EL (cell line): ENCODE results near the gene KIAA1671.
A peak's percentile ranks its signal among the peaks of the same experiment; 100 is the strongest.
"Not testable (repeated sequence)": the region's sequence is repeated elsewhere in the genome, so short reads cannot be mapped to it uniquely, and the experiment has no call there.

Experiments
- DNase-seq: peaks from one replicate; pipeline ENCODE4 v3.0.0-alpha.2; 2016

Gene KIAA1671

GRCh38 chr22:24951942-24952836 is at the start of gene KIAA1671:
Gene KIAA1671, plus strand, starts transcription at chr22:24952716. Its CDS starts 75,284 bp downstream, at chr22:25028000.
- peak; percentile 60 for DNase-seq

DNA sequence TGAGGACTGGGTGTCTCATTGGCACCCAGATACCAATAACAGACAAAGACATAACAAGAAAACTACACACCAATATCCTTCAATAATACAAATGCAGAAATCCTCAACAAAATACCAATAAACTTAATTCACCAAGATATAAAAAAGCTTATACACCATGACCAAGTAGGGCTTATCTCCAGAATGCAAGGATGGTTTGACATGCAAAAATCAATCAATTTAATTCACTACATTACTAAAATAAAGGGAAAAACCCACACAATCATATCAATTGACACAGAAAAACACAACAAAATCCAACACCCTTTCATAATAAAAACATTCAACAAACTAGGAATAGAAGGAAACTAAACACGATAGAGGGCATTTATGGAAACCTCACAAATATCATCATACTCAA is 46.6 kb upstream of the KIAA1671 start:
- no peak for DNase-seq

DNA sequence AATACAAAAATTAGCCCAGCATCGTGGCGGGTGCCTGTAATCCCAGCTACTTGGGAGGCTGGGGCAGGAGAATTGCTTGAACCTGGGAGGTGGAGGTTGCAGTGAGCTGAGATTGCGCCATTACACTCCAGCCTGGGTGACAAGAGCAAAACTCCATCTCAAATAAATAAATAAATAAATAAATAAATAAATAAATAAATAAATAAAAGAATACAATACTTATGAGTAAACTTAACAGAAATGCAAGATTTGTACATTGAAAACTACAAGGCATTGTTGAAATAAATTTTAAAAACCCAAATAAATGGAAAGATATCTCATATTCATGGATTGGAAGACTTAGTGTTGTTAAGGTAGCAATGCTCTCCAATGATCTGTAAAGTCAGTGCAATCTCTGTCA is 45.4 kb upstream of the KIAA1671 start:
- DNase-seq: not testable (repeated sequence)

DNA sequence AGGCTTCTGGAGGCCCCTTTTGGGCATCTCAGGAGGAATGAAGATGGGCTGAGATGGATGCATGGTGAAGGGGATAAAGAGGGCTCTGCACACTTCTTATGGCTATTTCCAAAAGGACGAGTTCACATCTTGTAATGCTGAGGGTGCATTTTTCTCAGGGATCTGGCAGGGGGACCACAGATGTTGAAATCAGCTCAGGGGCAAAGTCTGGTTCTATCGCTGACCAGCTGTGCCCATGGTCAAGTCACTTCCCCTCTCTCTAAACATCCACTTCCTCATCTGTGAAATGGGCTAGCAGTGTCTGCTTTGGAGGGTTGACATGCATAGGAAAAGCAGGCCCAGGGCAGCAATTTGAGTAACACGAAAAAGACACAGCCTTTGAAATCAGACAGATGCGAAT is 32.5 kb upstream of the KIAA1671 start:
- DNase-seq: no peak

GRCh38 chr22:24925586-24926427 is 26.7 kb upstream of the KIAA1671 start:
- no peak for DNase-seq

GRCh38 chr22:24926428-24926725 is 26.1 kb upstream of the KIAA1671 start:
- DNase-seq: no peak

DNA sequence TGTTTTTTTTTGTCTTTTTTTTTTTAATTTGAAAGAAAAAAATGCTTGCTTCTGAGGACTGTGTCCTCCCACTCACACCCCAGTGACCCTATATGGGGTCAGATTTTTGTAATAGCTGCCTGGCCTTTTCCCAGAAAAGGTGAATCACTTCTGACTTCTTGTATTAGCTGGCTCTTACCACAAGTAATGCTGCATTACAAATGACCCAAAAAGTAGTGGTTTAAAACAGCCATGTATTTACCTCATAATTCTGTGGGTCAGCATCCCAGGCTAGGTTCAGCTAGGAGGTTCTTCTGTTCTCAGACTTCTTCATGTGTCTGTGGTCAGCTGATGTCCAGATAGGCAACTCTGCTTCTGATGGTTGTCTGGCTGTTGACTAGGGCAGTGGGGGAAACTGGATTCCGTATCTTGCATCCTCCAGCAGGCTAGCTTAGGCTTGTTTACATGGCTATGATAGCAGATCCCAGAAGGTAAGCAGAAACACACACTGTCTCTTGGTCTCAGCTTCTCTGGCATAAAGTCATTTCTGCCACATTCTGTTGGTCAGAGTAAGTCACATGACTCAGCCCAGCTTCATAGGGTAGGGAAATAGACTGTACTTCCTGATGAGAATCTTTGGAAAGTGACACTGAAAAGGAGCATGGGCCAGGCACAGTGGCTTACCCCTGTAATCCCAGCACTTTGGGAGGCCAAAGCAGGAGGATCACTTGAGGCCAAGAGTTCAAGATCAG is 25.5 kb upstream of the KIAA1671 start:
- DNase-seq: peak; percentile 23

- DNase-seq: no peak
Observed at GRCh38 chr22:24928322-24928721, 24.2 kb upstream of the KIAA1671 start.

- DNase-seq: no peak
Observed at GRCh38 chr22:24930678-24931077, 21.8 kb upstream of the KIAA1671 start.

DNA sequence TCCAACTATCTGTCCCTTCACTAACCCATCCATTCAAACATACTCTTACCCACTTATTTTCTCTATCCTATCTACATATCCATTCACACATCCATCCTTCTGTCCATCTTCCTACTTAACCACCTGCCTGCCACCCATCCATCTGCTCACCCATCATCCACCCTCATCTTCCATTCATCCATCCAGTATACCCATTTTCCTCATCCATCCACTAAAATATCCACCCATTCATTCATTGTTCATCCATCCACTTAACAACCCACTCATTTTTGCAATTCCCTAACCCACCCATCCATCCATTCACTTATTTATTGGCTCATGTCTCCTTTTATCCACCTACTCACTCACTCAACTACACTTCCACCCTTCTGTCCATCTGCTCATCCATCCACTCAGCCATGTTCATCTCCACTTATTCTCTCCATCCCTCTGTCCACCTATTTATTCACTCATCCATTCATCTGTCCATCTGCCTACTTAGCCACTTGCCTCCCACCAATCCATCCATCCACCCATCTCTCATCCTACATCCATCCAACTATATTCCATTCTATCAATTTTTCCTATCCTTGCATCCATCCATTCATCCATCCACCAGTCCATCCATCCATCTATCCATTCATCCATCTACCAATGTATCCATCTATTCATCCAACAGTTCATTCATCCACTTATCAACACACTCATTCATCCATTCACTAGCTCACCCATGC is 16.6 kb upstream of the KIAA1671 start:
- no peak for DNase-seq

DNA sequence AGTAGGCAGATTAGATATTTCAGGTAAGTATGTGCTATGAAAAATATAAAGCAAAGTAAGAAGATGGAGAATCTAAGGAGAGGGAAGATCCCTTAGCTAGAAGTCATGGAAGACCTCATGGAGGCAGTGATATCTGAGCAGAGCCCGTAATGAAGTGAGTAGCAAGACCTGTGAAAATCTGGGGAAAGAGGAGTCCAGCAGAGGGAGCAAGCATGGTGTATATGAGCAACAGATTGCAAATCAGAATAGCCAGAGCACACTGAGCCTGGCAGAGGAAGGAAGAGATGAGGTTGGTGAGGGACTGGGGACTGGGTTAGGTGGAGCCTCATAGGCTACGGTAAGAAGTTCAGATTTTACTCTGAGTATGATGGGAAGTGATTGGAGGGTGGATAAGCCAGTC is 15.4 kb upstream of the KIAA1671 start:
- DNase-seq: peak; percentile 7

DNA sequence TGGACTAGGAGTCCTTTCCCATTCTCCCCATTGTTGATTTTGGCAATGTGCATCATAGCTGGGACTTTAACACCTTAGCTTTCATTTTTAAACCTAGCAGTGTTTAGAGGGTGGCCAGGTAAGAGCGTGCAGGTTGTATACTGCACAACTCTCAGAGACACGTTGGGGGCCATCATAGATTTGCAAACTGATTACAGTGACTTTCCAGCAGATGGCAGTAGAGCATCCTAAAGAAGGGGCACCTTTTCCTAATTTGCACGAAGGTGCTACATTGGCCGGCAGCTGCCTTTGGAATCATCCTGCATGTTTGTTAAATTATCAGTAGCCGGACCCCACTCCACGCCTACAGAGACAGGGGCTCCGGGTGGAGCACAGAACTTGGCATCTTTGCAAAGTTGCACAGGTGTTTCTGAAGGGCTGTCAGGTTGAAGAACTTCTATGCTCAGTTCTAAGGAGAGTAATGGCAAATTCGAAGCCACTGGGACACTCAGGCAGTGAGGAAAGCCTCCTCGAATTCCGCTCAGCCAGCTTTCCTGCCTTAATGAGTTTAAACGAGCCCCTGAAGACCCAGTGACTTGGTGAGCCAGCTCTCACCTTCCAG is 13.7 kb upstream of the KIAA1671 start:
- peak; percentile 23 for DNase-seq

DNA sequence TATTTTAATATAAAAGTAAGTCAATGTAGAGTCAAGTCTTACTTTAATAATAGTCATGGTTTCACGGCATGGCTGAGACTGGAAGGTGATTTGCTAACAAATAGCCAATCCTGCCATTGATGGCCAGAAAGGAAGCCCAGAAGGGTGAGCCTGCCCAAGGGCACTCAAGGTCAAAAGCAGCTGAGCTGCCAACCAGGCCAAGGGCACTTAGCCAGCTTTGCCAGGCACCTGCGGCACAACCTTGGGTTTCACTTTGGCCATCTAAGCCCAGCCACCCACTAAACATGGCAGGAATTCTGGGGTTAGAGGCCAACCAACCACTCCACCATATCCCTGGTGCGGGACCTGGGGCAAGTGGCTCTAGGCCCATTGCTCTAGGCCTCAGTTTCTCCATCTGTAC is 10.2 kb upstream of the KIAA1671 start:
- no peak for DNase-seq

GRCh38 chr22:24944217-24944937 is 8.1 kb upstream of the KIAA1671 start:
- no peak for DNase-seq

DNA sequence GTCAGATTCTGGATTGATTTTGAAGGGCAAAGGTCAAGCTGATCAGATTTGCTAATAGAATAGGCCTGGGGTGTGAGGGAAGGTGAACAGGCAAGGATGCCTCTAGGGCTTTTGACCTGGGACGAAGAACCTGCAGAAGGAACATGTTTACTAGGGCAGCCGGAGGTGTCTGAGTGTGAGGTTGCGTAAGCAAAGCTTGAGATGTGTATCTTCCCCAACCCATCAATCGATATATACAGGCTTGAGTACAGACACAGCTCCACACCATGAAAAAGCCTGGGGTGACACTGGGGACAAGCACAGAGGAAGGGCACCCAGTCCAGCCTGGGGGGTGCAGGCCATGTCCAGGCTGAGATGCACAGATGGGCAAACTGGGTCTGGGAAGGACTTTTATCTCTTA is 7.1 kb upstream of the KIAA1671 start:
- no peak for DNase-seq

- no peak for DNase-seq
Observed at GRCh38 chr22:24947383-24947782, 5.1 kb upstream of the KIAA1671 start.

- DNase-seq: no peak
Observed at GRCh38 chr22:24947881-24948280, 4.6 kb upstream of the KIAA1671 start.

- DNase-seq: no peak
Observed at GRCh38 chr22:24948356-24949202, 3.9 kb upstream of the KIAA1671 start.

DNA sequence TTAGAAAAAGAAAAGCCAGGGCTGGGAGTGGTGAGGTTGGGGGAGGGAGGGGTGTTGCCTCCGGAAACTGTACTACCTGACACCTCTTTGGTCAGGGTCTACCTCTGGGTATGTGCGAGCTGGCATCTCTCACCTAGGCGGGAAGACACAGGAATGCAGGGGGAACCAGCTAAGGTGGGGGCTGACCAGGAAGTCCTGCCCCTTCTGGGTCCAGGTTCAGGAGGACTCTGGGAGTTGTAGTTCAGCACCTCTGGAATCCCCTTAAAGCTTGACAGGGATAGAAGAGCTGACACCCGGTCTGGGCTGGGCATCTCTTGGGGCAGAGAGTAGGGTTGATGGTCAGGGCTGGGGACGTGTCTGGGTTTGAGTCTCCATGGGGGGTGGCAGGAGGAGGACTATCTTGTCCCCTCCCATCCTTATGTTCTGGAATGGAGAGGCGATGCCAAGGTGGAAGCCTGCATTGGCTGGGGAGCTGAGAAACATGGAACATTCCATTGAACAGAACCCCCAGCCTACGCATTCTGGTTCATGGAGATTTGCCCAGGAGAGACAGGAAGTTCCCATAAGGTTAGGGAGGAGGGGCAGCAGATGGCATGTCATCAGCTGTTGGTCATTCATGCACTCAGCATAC is 2.1 kb upstream of the KIAA1671 start:
- peak; percentile 29 for DNase-seq

DNA sequence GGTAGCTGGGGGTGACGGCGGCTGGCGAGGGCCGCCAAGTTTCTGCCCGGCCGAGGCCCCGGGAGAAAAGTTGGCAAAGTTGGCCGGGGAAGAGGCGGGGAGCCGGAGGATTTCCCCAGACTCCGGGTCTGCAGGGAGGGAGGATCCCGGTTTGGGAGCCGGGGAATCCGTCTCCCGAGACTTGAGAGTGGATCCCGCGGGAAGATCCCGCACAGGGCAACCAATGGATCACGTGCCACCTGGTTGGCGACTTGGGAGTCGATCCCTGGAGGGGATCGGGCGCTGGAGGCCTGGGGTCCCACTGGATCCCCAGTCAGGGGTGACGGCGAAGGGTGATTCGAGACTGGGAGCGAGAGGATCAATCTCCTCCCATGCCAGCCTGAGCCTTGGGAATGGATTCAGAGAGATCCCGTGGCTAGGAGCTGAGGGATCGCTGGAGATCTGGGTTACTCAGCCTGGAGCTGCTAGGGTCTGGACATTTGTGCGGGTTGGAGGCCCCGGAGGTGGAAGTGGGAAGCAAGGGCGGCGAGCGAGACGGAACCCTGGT is 394 bp downstream of the KIAA1671 start:
- peak; percentile 39 for DNase-seq
